ENCODE data around the gene TP73. TPM values are rescaled to one million over a fixed set of nuclear protein-coding genes. Genes with fewer than 3 reads are reported as not detected.
"Not testable (repeated sequence)": the region's sequence is repeated elsewhere in the genome, so short reads cannot be mapped to it uniquely, and the experiment has no call there.

TP73 gene
- total RNA-seq, 2 donors from 2014 or later: 0.26 to 13.5 TPM

DNA sequence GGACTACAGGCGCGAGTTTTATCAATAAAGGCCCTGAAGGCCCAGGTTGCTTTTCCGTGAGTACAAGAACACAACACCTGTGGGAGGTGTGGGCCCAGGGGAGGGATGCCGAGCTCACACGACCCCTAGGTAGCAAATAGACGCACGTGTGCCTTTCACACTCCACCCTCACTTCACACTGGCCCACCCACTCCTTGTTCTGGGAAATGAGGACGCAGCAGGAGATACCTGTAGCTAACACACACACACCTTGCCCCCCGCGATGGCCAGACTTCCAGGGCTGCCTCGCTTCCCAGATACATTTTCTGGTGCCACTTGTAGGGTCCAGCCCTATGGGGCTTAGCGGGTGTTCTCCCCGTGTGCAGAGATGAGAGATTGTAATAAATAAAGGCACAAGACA is 95.6 kb downstream of the TP73 start:
- no peak for ATAC-seq
- H3K4me1 ChIP-seq: peaks cover 31% of the 10 kb centered on the region
- H3K27me3 ChIP-seq: no peaks in the 10 kb centered on the region
- DNase-seq: no peak
- intact Hi-C loops (cut with DNase I): no loop called here
- H3K27ac ChIP-seq: no peak overlapping the region
- TF ChIP-seq CTCF (IDR thresholded peaks at IDR 0.05) (no peak), POLR2A (IDR thresholded peaks at IDR 0.05) (no peak)
- 68 to 73% methylated on average over 10 to 13 of the region's 13 CpGs for WGBS, 2 donors
- H3K4me3 ChIP-seq: no peak overlapping the region
- H3K9me3 ChIP-seq: no peaks in the 10 kb centered on the region
- H3K36me3 ChIP-seq (replicated peaks in 1 of 2; ENCODE audit: insufficient read depth in 1 of 2, low read depth in 2 of 2): no peaks in the 10 kb centered on the region

DNA sequence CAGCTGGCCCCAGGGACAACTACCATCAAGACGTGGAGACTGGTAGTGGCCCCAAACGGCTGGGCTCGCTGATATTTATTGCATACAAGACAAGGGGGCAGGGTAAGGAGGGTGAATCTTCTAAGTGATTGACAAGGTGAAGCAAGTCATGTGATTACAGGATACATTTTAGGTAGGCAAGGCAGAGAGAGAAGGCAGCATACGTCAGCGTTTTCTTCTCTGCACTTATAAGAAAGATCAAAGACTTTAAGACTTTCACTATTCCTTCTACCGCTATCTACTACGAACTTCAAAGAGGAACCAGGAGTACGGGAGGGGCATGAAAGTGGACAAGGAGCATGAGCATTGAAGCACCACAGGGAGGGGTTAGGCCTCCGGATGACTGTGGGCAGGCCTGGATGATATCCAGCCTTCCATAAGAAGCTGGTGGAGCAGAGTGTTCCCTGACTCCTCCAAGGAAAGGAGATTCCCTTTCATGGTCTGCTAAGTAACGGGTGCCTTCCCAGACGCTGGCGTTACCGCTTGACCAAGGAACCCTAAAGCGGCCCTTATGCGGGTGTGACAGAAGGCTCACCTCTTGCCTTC is 96.1 kb downstream of the TP73 start:
- intact Hi-C loops (cut with DNase I); H3K27ac ChIP-seq; ATAC-seq; H3K27me3 ChIP-seq; DNase-seq; H3K4me3 ChIP-seq; H3K36me3 ChIP-seq (replicated peaks in 1 of 2; ENCODE audit: insufficient read depth in 1 of 2, low read depth in 2 of 2); H3K9me3 ChIP-seq: not testable (repeated sequence)
- H3K4me1 ChIP-seq: peaks cover 31% of the 10 kb centered on the region
- 84 to 85% methylated on average over 15 of the region's 15 CpGs for WGBS, 2 donors

DNA sequence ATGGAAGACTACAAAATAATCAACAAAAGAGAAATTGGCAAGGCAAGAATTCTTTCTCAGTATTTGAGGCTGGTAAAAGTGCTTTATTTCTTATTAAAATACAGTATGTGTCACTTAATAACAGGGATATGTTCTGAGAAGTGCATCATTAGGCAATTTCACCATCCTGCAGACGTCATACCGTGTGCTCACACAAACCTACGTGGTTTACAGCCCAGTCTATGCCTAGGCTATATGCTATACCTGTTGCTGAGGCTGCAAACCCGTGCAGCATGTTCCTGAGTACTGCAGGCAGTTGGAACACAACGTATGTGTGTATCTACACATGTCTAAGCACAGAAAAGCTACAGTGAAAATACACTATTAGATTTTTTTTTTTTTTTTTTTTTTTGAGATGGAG is 97.2 kb downstream of the TP73 start:
- no peak for TF ChIP-seq POLR2A (IDR thresholded peaks at IDR 0.05)
- no peak for TF ChIP-seq CTCF (IDR thresholded peaks at IDR 0.05)
- no peaks in the 10 kb centered on the region for H3K36me3 ChIP-seq (replicated peaks in 1 of 2; ENCODE audit: insufficient read depth in 1 of 2, low read depth in 2 of 2)
- no peaks in the 10 kb centered on the region for H3K9me3 ChIP-seq
- intact Hi-C loops (cut with DNase I): no loop called here
- no peak for ATAC-seq
- H3K4me1 ChIP-seq: peaks cover 30% of the 10 kb centered on the region
- H3K27me3 ChIP-seq: no peaks in the 10 kb centered on the region
- H3K27ac ChIP-seq: no peak overlapping the region
- WGBS, 2 donors: 45 to 50% methylated on average over 5 of the region's 5 CpGs
- no peak for DNase-seq
- no peak overlapping the region for H3K4me3 ChIP-seq

DNA sequence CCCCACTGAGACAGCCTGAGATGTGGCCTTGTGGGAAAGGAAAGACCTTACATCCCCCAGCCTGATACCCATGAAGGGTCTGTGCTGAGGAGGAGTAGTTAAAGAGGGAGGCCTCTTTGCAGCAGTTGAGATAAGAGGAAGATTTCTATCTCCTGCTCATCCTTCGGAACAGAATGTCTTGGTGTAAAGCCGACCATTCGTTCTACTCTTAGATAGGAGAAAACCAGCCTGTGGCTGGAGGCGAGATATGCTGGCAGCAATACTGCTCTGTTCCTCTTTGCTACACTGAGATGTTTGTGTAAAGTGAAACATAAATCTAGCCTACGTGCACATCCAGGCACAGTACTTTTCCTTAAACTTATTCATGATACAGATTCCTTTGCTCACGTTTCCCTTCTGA is 98.4 kb downstream of the TP73 start:
- H3K36me3 ChIP-seq (replicated peaks in 1 of 2; ENCODE audit: insufficient read depth in 1 of 2, low read depth in 2 of 2): no peaks in the 10 kb centered on the region
- no peak for ATAC-seq
- no peak overlapping the region for H3K4me3 ChIP-seq
- no peaks in the 10 kb centered on the region for H3K9me3 ChIP-seq
- intact Hi-C loops (cut with DNase I): no loop called here
- DNase-seq: no peak
- H3K27ac ChIP-seq: no peak overlapping the region
- H3K27me3 ChIP-seq: no peaks in the 10 kb centered on the region
- TF ChIP-seq CTCF (IDR thresholded peaks at IDR 0.05) (no peak), POLR2A (IDR thresholded peaks at IDR 0.05) (no peak)
- 42 to 54% methylated on average over 6 of the region's 6 CpGs for WGBS, 2 donors
- peaks cover 17% of the 10 kb centered on the region for H3K4me1 ChIP-seq

- TF ChIP-seq CTCF (IDR thresholded peaks at IDR 0.05) (no peak), POLR2A (IDR thresholded peaks at IDR 0.05) (no peak)
- ATAC-seq: no peak
- no peaks in the 10 kb centered on the region for H3K36me3 ChIP-seq (replicated peaks in 1 of 2; ENCODE audit: insufficient read depth in 1 of 2, low read depth in 2 of 2)
- H3K9me3 ChIP-seq: no peaks in the 10 kb centered on the region
- peaks cover 6% of the 10 kb centered on the region for H3K4me1 ChIP-seq
- 79 to 84% methylated on average over 7 to 17 of the region's 17 CpGs for WGBS, 2 donors
- H3K27ac ChIP-seq: no peak within 1 kb of the TSS
- intact Hi-C loops (cut with DNase I): no loop called here
- DNase-seq: no peak
- no peak within 1 kb of the TSS for H3K4me3 ChIP-seq
- no peaks in the 10 kb centered on the region for H3K27me3 ChIP-seq
These were observed 100.2 kb downstream of the TP73 start, which contains the start of gene CCDC27 for GRCh38 chr1:3752400-3752945. Gene CCDC27, plus strand, starts transcription at chr1:3752450. Its CDS starts 32 bp downstream, at chr1:3752482.
